ENCODE data around the gene FAM124B.

FAM124B gene

DNA sequence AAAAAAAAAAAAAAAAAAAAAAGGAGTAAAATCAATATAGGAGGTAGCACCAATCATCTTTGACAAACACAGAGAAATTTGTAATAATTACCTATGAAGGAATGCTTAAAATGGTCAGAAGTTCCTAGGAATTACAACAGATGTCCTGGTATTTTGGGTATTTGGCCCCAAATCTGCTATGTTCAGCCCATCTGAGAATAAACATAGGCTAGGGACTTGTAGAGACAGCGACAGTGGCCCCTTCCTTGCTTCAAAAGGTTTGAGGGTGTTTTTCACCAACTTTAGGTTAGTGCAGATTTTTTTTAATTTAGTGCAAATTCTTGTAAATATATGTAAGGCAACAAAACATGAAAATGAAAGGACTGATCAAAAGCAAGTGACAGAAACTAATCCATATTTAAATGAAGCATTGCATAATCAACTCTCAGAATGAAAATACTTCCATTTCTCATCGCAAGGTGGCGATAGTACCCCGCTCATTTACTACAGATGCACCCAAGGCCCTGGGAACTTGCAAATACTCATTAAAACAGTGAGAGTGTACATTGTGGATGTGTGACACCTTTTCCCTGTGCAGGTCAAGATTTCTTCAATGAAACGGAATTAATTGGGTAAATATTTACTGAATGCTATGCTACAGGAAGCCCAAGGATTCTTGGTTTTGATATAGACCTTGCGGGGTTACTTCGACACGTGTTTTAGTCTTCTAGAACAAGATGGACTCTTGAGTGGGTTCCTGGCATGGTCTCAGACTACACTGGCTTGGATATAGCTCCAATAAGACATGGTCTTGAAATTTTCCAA lies 44.6 kb downstream of the FAM124B start:
- TF ChIP-seq POLR2A (IDR thresholded peaks at IDR 0.05; ENCODE audit: low read length), result no peak
- no peak for TF ChIP-seq GATA1 (IDR thresholded peaks at IDR 0.05; ENCODE audit: low read depth, low read length)
- peak; percentile 64 to 82 for DNase-seq

GRCh38 chr2:224354632-224355211 lies 47.2 kb downstream of the FAM124B start:
- TF ChIP-seq GATA1 (IDR thresholded peaks at IDR 0.05; ENCODE audit: low read depth, low read length) (no peak), POLR2A (IDR thresholded peaks at IDR 0.05; ENCODE audit: low read length) (no peak)
- DNase-seq, result no peak

GRCh38 chr2:224350703-224351102 lies 51.2 kb downstream of the FAM124B start:
- no peak for TF ChIP-seq GATA1 (IDR thresholded peaks at IDR 0.05; ENCODE audit: low read depth, low read length)
- no peak for TF ChIP-seq POLR2A (IDR thresholded peaks at IDR 0.05; ENCODE audit: low read length)
- DNase-seq, result no peak

- TF ChIP-seq GATA1 (IDR thresholded peaks at IDR 0.05; ENCODE audit: low read depth, low read length), result no peak
- TF ChIP-seq POLR2A (IDR thresholded peaks at IDR 0.05; ENCODE audit: low read length), result no peak
- no peak for DNase-seq
Observed at GRCh38 chr2:224349396-224349795, 52.5 kb downstream of the FAM124B start.

DNA sequence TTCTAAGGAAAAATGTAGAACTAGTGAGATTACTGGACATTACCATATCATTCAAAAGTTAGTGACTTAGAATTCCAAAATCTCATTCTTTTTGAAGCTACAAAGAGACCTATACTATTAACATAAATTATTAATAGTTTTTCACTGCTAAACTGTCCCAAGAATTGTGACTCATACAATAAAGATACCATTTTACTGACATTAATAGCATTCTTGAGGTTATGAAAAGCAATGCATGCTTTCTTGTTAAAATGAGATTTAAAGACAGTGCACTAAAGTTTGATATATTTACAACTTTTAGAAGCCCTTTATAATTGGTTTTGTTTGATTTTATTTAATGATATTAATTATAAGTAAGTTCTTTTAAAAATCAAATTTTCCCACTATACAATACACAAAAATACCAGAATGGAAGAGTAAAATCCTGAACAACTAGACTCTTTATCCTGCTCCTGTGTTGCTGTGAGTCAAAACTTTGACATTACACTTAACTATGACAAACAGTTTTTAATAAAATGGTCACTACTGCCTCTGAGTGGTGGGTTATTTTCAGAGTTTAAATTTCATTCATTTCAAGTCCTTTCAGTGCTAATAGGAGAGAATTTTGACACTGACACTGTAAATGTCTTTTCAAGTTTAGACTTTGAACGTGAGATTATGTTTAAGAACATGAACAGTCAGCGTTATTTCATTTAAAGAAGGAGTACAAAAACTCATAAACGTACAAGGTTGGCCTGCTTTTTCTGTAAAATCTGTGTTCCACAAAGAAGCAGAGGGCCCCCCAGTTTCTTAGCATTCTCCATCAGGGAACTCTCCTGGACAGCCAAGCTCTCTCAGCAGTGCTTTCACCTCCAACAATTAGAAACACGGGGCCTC lies 54.5 kb downstream of the FAM124B start:
- no peak for TF ChIP-seq GATA1 (IDR thresholded peaks at IDR 0.05; ENCODE audit: low read depth, low read length)
- no peak for TF ChIP-seq POLR2A (IDR thresholded peaks at IDR 0.05; ENCODE audit: low read length)
- DNase-seq, result no peak

- TF ChIP-seq GATA1 (IDR thresholded peaks at IDR 0.05; ENCODE audit: low read depth, low read length) (no peak), POLR2A (IDR thresholded peaks at IDR 0.05; ENCODE audit: low read length) (no peak)
- no peak for DNase-seq
Observed at GRCh38 chr2:224345492-224345891, 56.4 kb downstream of the FAM124B start.

GRCh38 chr2:224343226-224343625 lies 58.7 kb downstream of the FAM124B start:
- no peak for DNase-seq

GRCh38 chr2:224335991-224336390 lies 65.9 kb downstream of the FAM124B start:
- no peak for DNase-seq
- TF ChIP-seq GATA1 (IDR thresholded peaks at IDR 0.05; ENCODE audit: low read depth, low read length), result no peak
- no peak for TF ChIP-seq POLR2A (IDR thresholded peaks at IDR 0.05; ENCODE audit: low read length)

More at GRCh38 chr2:224343226-224343625, 58.7 kb downstream of the FAM124B start:
- no peak for TF ChIP-seq GATA1 (IDR thresholded peaks at IDR 0.05; ENCODE audit: low read depth, low read length)
- no peak for TF ChIP-seq POLR2A (IDR thresholded peaks at IDR 0.05; ENCODE audit: low read length)

DNA sequence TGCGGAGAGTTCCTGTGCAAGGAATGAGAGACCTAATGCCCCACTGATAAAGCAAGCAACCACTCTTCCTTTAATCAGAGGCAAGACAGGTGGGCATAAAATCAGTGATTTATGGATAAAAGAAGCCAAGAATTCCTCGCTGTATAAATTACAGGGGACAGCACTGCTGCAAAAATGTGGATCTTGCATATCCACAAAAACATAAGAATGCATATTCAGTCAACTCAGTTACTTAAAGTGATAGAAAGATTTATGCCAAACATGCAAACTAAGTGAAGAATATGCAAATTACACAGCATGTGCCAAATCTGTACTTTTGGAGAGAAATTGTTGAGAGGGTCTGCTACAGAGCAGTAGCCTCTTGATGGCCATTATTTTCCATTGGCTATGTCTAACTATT lies 67.2 kb downstream of the FAM124B start:
- DNase-seq, result no peak
- TF ChIP-seq GATA1 (IDR thresholded peaks at IDR 0.05; ENCODE audit: low read depth, low read length), result no peak

- peak in 1 of 2 experiments; percentile 5 for DNase-seq
- no peak for TF ChIP-seq POLR2A (IDR thresholded peaks at IDR 0.05; ENCODE audit: low read length)
- no peak for TF ChIP-seq GATA1 (IDR thresholded peaks at IDR 0.05; ENCODE audit: low read depth, low read length)
Observed at GRCh38 chr2:224333726-224334482, 68.0 kb downstream of the FAM124B start.

GRCh38 chr2:224331698-224332097 lies 70.2 kb downstream of the FAM124B start:
- no peak for DNase-seq

DNA sequence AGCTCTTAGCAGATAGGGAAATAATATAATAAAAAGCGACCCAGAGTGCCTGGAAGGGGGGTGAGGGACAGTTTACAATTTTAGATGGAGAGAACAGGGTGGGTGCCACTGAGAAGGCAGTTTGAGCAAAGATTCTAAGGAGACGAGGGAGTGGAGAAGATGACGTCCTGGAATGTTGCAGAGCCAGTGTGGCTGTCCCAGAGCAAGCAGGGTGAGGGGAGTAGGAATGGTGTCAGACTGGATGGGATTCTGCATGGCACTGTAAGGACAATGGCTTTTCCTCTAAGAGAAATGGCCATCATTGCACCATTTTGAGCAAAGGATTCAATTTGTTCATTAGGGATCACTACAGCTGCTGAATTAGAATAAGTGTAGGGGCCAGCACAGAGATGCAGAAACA lies 73.1 kb downstream of the FAM124B start:
- no peak for DNase-seq
- no peak for TF ChIP-seq POLR2A (IDR thresholded peaks at IDR 0.05; ENCODE audit: low read length)
- TF ChIP-seq GATA1 (IDR thresholded peaks at IDR 0.05; ENCODE audit: low read depth, low read length), result no peak

More at GRCh38 chr2:224331698-224332097, 70.2 kb downstream of the FAM124B start:
- TF ChIP-seq POLR2A (IDR thresholded peaks at IDR 0.05; ENCODE audit: low read length) (no peak), GATA1 (IDR thresholded peaks at IDR 0.05; ENCODE audit: low read depth, low read length) (no peak)

Data from erythroblast (primary cell).